Heart left ventricle (tissue), 13 donors: Measurements from ENCODE around the gene PHOX2B.

Experiments
- CTCF ChIP-seq, 12 donors: fragments of 200-600 bp; sonication (generic) in 4 of 12; IDR thresholded peaks; one replicate each; pipeline versions ENCODE4 v1.5.0 to v1.8.0; 2018 to 2022; ENCODE audit warnings: antibody characterized with exemption in 12 of 12, mild to moderate bottlenecking in 5 of 12
- POLR2A ChIP-seq, 2 donors: fragments of 450-650 bp; IDR thresholded peaks; one replicate each; pipeline ENCODE4 v1.6.1; 2017; ENCODE audit warnings: antibody characterized with exemption in 2 of 2, mild to moderate bottlenecking in 2 of 2, moderate library complexity in 2 of 2
- donor health status: ischemic (EF 13 %, LVEDD 7.1; RV severe dilation, severe dysfunction).
- donor health status: DM: no; HTN: yes; CAD: no.
- donor health status: DM: no; HTN: no; CAD: no.
- donor health status: ischemic (EF 25% LVEDD 6.9; RV normal size, moderate dysfunction).
- donor health status: ischemic (EF 25% LVEDD 5.7; RV mildly dilated, moderate dysfunction).
- donor health status: ischemic (EF 35%, LVEDD 5.7; RV mildly dilated, moderate dysfunction).
- donor health status: nonischemic (EF 11% LVEDD 7.7; RV severe dilation, severe dysfunction).
- donor health status: DM: yes; HTN: yes; CAD: no.
- donor health status: PGD.
- donor health status: ischemic (EF 29% LVEDD 5.4; RV normal size, mild dysfunction).
- donor health status: nonischemic (EF 23%, LVEDD 6.1; RV moderate dilation, normal function).

- no peak for TF ChIP-seq CTCF (IDR thresholded peaks at IDR 0.05)
- no peak for TF ChIP-seq POLR2A (IDR thresholded peaks at IDR 0.05)
Measured at GRCh38 chr4:41703785-41704184, 44.7 kb downstream of the PHOX2B start.
